Measurements from ENCODE around the gene FAH. TPM values are rescaled to one million over a fixed set of nuclear protein-coding genes. Genes with fewer than 3 reads are reported as not detected.

The FAH gene
- total and polyA plus RNA-seq, 10 of the 15 experiments (the other 5 are each of a cell fraction or from before 2014, with no cell fraction given): 36.3 to 121 (median 62.0) TPM

DNA sequence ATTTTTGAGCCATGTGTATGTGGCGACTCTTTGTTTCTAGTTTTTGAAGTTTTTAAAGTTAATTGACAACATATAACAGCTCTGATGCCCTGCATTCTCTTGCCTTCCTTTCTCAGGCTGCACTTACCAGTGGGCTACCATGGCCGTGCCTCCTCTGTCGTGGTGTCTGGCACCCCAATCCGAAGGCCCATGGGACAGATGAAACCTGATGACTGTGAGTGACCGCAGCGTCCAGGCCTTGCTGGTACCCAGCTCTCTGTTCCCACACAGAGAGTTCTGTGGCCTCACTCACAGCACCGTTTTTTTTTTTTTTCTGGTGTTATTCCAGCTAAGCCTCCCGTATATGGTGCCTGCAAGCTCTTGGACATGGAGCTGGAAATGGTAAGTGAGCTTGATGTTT lies 15.1 kb downstream of the FAH start:
- no peaks in the 10 kb centered on the region for H3K79me2 ChIP-seq (ENCODE audit: control insufficient read depth, insufficient read depth, low read length)
- no peaks in the 10 kb centered on the region; the same call in 1 of the 2 replicates for H3K4me1 ChIP-seq (ENCODE audit: control insufficient read depth, insufficient read depth, low read length)
- in situ Hi-C loops (cut with MboI) (no loop called here), intact Hi-C loops (cut with micrococcal nuclease; ENCODE audit: unreplicated experiment) (no loop called here)
- BruUV-seq (replicated peaks): no TSS peak
- ChIA-PET POLR2A (interaction anchor here (1.0 kb wide), 1 partner anchor 23 kb away, joined by 3 read pairs; no protein-coding TSS in a partner anchor), RAD21 (ENCODE audit: unreplicated experiment) (interaction anchor here (0.6 to 0.7 kb wide), 2 partner anchors 526 to 1866 kb away, joined by 3 read pairs; no protein-coding TSS in a partner anchor), SMC1A (ENCODE audit: uncharacterized antibody, unreplicated experiment) (interaction anchor here (0.8 to 1.1 kb wide), 3 partner anchors 9 to 315 kb away, joined by 3 to 4 read pairs (median 3); no protein-coding TSS in a partner anchor), CTCF (interaction anchor here (0.7 to 1.6 kb wide), 4 partner anchors 18 to 572 kb away, joined by 3 to 4 read pairs (median 4); no protein-coding TSS in a partner anchor)
- ATAC-seq: no peak
- no peak for DNase-seq (ENCODE audit: low read depth, low spot score)
- H3K9me3 ChIP-seq (replicated peaks; ENCODE audit: control insufficient read depth, insufficient read depth, low read length): no peaks in the 10 kb centered on the region
- H3K4me3 ChIP-seq: no peak overlapping the region
- peaks cover under 1 to 7% of the 10 kb centered on the region in 2 experiments; a peak in 3 of 4 replicates for H3K36me3 ChIP-seq (ENCODE audit: control insufficient read depth in 2 of 2, insufficient read depth in 2 of 2, low read length in 1 of 2)
- no peak overlapping the region for H3K9ac ChIP-seq (ENCODE audit: control insufficient read depth, insufficient read depth, low read length)
- H4K20me1 ChIP-seq (ENCODE audit: control insufficient read depth, insufficient read depth): no peaks in the 10 kb centered on the region
- FAIRE-seq: no peak
- no peak overlapping the region for H2AFZ ChIP-seq (ENCODE audit: control insufficient read depth, low read depth, low read length)
- TF ChIP-seq, protein P1, sequence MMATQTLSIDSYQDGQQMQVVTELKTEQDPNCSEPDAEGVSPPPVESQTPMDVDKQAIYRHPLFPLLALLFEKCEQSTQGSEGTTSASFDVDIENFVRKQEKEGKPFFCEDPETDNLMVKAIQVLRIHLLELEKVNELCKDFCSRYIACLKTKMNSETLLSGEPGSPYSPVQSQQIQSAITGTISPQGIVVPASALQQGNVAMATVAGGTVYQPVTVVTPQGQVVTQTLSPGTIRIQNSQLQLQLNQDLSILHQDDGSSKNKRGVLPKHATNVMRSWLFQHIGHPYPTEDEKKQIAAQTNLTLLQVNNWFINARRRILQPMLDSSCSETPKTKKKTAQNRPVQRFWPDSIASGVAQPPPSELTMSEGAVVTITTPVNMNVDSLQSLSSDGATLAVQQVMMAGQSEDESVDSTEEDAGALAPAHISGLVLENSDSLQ (IDR thresholded peaks at IDR 0.05): no peak
- no peak for TF ChIP-seq EGR1 (IDR thresholded peaks at IDR 0.05; ENCODE audit: borderline replicate concordance in 1 of 2, low read depth in 2 of 2, low read length in 2 of 2)
- TF ChIP-seq PML (IDR thresholded peaks at IDR 0.05; ENCODE audit: low read length): no peak
- no peak for TF ChIP-seq EP300 (IDR thresholded peaks at IDR 0.05; ENCODE audit: borderline replicate concordance in 1 of 2, control insufficient read depth in 1 of 2, low read depth in 2 of 2, low read length in 2 of 2)
- TF ChIP-seq MTA2 (IDR thresholded peaks at IDR 0.05; ENCODE audit: low read depth): no peak
- TF ChIP-seq RCOR1 (conservative IDR thresholded peaks at IDR 0.05; ENCODE audit: low read depth, low read length): no peak
- no peak for TF ChIP-seq CHD4 (IDR thresholded peaks at IDR 0.05)
- TF ChIP-seq RBBP5 (conservative IDR thresholded peaks at IDR 0.05): no peak
- TF ChIP-seq, protein P2, sequence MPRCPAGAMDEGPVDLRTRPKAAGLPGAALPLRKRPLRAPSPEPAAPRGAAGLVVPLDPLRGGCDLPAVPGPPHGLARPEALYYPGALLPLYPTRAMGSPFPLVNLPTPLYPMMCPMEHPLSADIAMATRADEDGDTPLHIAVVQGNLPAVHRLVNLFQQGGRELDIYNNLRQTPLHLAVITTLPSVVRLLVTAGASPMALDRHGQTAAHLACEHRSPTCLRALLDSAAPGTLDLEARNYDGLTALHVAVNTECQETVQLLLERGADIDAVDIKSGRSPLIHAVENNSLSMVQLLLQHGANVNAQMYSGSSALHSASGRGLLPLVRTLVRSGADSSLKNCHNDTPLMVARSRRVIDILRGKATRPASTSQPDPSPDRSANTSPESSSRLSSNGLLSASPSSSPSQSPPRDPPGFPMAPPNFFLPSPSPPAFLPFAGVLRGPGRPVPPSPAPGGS (IDR thresholded peaks at IDR 0.05; ENCODE audit: borderline replicate concordance, insufficient read depth, low read depth, low read length, poor library complexity, severe bottlenecking): no peak
- no peak for TF ChIP-seq NR2C1 (IDR thresholded peaks at IDR 0.05)
- TF ChIP-seq POLR2AphosphoS5 (IDR thresholded peaks at IDR 0.05; ENCODE audit: low read length): no peak
- no peak for TF ChIP-seq CHD1 (IDR thresholded peaks at IDR 0.05; ENCODE audit: low read depth, low read length)
- TF ChIP-seq TAF1 (IDR thresholded peaks at IDR 0.05; ENCODE audit: borderline replicate concordance, low read depth, low read length): no peak
- TF ChIP-seq RAD51 (IDR thresholded peaks at IDR 0.05): no peak
- TF ChIP-seq RB1 (IDR thresholded peaks at IDR 0.05; ENCODE audit: borderline replicate concordance): no peak
- TF ChIP-seq RAD21 (IDR thresholded peaks at IDR 0.05; ENCODE audit: insufficient read depth, low read depth, low read length): no peak
- no peak for TF ChIP-seq PAX8 (IDR thresholded peaks at IDR 0.05)
- no peak for TF ChIP-seq HDAC2 (IDR thresholded peaks at IDR 0.05)
- no peak overlapping the region for H3K4me2 ChIP-seq (ENCODE audit: control insufficient read depth, insufficient read depth)
- 94% methylated on average over 8 of the region's 8 CpGs for WGBS (ENCODE audit: insufficient coverage, insufficient replicate concordance, low lambda C conversion rate, missing lambda C conversion rate)
- no peak overlapping the region for H3K27ac ChIP-seq (ENCODE audit: control insufficient read depth, insufficient read depth)
- H3K27me3 ChIP-seq (replicated peaks in 1 of 2; ENCODE audit: control insufficient read depth in 2 of 2, insufficient read depth in 2 of 2, low read length in 1 of 2): no peaks in the 10 kb centered on the region
